ENCODE measurements around the gene BRD4.

DNA sequence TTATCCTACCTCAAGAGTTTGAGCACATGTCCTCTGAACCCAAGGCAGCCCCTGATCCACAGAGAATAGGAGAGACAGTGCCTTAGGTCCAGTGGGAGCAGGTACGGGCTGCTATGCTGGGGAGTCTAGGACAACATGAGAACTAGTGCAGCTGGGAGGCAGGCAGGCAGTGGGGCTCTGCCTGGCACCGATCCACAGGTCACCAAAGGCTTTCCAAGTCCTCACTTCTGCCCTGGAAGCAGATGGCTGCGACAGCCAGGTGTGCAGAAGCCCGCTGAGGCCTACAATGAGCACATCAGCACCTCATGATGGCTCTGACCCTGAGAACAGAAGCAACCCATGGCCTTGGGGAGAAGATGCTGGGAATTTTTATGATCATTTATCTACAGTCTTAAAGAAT lies 70.3 kb downstream of the BRD4 start:
- TF ChIP-seq CTCF (IDR thresholded peaks at IDR 0.05) (no peak), POLR2A (IDR thresholded peaks at IDR 0.05) (no peak)

Data from upper lobe of left lung (tissue), 4 donors.